Endothelial cell of umbilical vein (primary cell): ENCODE results near the gene DCAF12.
"Not testable (repeated sequence)": the region's sequence is repeated elsewhere in the genome, so short reads cannot be mapped to it uniquely, and the experiment has no call there.

Experiments used
- EZH2 ChIP-seq: IDR thresholded peaks from 2 replicates; pipeline ENCODE4 v1.6.1; 2012; ENCODE audit warnings: borderline replicate concordance, low read depth, mild to moderate bottlenecking, moderate library complexity, low read length, inconsistent platforms; ENCODE audit not compliant: severe bottlenecking
- MYC ChIP-seq: IDR thresholded peaks from one replicate; pipeline ENCODE4 v1.6.1; 2011; ENCODE audit warnings: mild to moderate bottlenecking, low read depth, low read length
- POLR2A ChIP-seq: IDR thresholded peaks from 2 replicates; pipeline ENCODE4 v1.6.1; 2012; ENCODE audit warnings: low read depth, mild to moderate bottlenecking, control low read depth, low read length
- POLR2AphosphoS5 ChIP-seq: IDR thresholded peaks from 2 replicates; pipeline ENCODE4 v1.6.1; 2012; ENCODE audit warnings: low read depth, mild to moderate bottlenecking, control low read depth, low read length, moderate library complexity; ENCODE audit not compliant: insufficient read depth
- TF ChIP-seq, protein P1 (sequence below), 2 donors: IDR thresholded peaks; 1 replicate in 1 of 2; 2 replicates in 1 of 2; pipeline ENCODE4 v1.5.1; 2011; ENCODE audit warnings: low read length in 2 of 2, mild to moderate bottlenecking in 2 of 2, moderate library complexity in 2 of 2, control low read depth in 1 of 2, inconsistent platforms in 1 of 2, low read depth in 1 of 2; ENCODE audit not compliant: insufficient read depth in 1 of 2; ENCODE audit errors: extremely low read depth in 1 of 2
- TF ChIP-seq, protein P2 (sequence below): IDR thresholded peaks from 2 replicates; pipeline ENCODE4 v1.6.1; 2011; ENCODE audit not compliant: insufficient read depth, insufficient read length

DNA sequence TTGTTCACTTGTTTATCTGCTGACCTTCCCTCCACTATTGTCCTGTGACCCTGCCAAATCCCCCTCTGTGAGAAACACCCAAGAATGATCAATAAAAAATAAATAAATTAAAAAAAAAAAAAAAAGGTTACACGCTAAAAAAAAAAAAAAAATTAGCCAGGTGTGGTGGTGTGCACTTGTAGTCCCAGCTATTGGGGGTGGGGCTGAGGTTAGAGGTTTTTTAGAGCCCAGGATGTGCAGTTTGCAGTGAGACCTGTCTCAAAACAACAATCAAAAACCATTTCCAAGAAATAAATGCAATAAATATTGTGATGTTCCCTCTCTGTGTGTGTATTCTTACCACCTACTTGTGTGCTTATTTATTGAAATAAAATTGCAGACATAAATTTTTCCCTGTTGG lies 12.1 kb upstream of the DCAF12 start:
- TF ChIP-seq, protein P1, sequence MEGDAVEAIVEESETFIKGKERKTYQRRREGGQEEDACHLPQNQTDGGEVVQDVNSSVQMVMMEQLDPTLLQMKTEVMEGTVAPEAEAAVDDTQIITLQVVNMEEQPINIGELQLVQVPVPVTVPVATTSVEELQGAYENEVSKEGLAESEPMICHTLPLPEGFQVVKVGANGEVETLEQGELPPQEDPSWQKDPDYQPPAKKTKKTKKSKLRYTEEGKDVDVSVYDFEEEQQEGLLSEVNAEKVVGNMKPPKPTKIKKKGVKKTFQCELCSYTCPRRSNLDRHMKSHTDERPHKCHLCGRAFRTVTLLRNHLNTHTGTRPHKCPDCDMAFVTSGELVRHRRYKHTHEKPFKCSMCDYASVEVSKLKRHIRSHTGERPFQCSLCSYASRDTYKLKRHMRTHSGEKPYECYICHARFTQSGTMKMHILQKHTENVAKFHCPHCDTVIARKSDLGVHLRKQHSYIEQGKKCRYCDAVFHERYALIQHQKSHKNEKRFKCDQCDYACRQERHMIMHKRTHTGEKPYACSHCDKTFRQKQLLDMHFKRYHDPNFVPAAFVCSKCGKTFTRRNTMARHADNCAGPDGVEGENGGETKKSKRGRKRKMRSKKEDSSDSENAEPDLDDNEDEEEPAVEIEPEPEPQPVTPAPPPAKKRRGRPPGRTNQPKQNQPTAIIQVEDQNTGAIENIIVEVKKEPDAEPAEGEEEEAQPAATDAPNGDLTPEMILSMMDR (IDR thresholded peaks at IDR 0.05; ENCODE audit: extremely low read depth in 1 of 2, insufficient read depth in 1 of 2, low read depth in 1 of 2, low read length in 2 of 2): not testable (repeated sequence)
- TF ChIP-seq EZH2, POLR2A, POLR2AphosphoS5, MYC: not testable (repeated sequence)
- TF ChIP-seq, protein P2, sequence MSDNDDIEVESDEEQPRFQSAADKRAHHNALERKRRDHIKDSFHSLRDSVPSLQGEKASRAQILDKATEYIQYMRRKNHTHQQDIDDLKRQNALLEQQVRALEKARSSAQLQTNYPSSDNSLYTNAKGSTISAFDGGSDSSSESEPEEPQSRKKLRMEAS: not testable (repeated sequence)
